HTR-8/SVneo (cell line): ENCODE measurements around the gene DLGAP3.
A peak's percentile ranks its signal among the peaks of the same experiment; 100 is the strongest.
"Not testable (repeated sequence)": the region's sequence is repeated elsewhere in the genome, so short reads cannot be mapped to it uniquely, and the experiment has no call there.

Experiments used
- DNase-seq: peaks from one replicate; pipeline ENCODE4 v3.0.0; 2011; ENCODE audit warnings: low spot score, mixed read lengths; ENCODE audit not compliant: insufficient read length
- FAIRE-seq: peaks from 2 replicates; lab custom pipeline; 2011; peaks lifted over from hg19 to GRCh38; lab: Jason Lieb, UNC

DLGAP3 gene

DNA sequence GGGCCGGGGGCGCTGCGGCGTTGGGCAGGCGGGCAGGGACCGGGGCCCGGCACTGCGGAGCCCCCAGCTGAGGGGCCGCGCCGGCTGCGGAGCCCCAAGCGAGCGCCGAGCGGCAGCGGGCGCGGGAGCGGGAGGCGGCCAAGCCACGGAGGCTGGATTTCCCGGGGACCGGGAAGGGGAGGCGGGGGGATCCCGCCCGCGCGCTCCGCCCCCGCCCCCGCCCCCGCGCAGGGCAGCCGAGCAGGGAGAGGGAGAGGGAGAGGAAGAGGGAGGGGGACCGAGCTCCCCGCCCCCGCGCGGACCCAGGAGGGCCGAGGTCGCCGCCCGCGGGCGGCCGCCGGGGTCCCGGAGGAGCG lies at the start of gene DLGAP3:
Gene DLGAP3, minus strand, starts transcription at position 154 of the 356 bp plus-strand sequence. CDS start 24,267 bp downstream, outside the sequence.
- no peak for FAIRE-seq
- DNase-seq: no peak

GRCh38 chr1:34978921-34979320 lies 49.5 kb upstream of the DLGAP3 start:
- DNase-seq (no peak), FAIRE-seq (no peak)

- no peak for DNase-seq
- FAIRE-seq: no peak
These were observed 48.4 kb upstream of the DLGAP3 start for GRCh38 chr1:34977858-34978257.

GRCh38 chr1:34977210-34977471 lies 47.7 kb upstream of the DLGAP3 start:
- DNase-seq (no peak), FAIRE-seq (no peak)

DNA sequence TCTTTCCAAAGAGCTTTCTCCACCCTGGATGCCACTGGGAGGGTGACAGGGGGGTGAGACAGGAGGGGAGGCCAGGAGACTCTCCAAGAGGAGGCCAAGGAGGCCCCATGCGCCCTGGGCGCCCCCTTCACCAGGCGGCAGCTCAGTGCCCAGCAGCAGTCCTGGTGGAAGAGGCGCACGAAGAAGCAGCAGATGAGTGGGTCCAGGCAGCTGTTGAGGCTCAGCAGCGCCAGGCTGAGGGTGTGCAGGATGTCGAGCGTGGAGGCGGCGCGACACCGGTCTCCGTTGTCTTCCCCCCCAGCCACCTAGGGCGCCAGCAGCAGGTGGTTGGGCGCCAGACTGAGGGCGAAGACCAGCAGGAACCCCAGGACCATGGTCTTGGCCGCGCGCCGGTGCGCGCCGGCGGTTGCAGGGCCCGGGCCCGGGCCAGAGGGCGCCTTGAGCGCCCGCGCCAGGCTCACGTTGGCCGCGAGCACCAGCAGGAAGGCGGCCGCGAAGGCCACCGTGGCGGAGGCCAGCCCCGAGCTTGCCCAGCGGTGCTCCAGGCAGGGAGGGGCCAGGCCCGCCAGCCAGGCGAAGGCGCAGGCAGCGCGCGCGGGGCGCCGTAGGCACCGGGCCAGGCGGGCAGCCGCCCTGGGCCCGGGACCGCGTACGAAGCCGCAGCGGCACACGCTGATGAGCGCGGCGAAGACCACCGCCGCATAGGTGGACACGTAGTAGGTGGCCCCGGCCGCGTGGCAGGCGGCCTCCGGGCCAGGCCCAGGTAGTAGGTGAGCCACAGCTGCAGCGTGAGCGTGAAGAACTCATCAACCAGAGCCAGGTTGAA lies 47.1 kb upstream of the DLGAP3 start:
- DNase-seq (no peak), FAIRE-seq (no peak)

GRCh38 chr1:34975771-34976170 lies 46.3 kb upstream of the DLGAP3 start:
- DNase-seq (no peak), FAIRE-seq (no peak)

DNA sequence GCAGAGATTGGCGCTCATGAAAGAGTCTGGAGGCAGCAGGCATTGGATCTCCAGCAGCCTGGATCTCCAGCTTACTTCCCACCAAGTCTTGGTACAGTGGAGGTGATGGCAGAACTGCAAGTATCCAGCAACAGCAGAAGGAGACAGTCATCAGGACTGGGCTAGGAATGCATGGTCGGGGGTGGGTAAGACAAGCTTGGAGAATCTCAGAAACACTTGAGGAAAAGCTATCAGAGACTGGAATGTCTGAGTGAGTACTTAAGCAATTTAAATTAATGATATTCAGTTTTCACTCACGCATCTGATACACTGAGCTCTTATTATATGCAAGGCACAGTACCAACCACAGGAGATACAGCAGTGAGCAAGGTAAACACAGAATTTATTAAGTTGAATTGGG lies 45.9 kb upstream of the DLGAP3 start:
- FAIRE-seq (no peak), DNase-seq (no peak)

DNA sequence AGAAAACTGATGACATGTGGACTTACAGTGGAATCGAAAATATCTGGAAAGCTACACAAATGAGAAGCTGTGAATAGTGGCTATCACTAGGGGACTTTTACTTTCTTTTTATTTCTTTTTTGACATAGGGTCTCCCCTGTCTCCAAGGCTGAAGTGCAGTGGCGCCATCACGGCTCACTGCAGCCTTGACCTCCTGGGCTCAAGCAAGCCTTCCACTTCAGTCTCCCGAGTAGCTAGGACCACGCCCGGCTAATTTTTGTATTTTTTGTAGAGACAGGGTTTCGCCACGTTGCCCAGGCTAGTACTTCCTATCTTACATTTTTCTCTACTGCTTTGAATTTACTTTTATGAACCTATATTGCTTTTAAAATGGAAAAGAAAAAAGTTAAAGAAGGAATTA lies 45.2 kb upstream of the DLGAP3 start:
- FAIRE-seq (no peak), DNase-seq (no peak)

DNA sequence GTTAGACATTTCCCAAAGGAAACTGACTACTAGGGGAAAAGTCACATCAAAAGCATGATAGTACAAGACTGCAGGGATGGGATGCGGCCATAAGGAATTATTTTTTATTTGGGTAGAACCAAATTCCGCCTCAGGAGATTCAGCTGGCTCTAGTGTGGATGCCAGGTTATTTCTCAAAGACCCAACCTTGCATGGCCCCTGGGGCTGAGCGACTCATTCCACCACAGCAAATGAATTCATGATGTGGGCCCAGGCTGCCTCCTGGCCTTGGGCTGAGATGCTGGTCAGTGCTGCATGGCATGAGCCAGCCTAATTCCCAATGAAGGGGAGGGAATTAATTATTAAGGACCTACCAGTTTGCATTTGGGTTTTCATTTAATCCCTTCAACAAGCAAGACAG lies 43.9 kb upstream of the DLGAP3 start:
- DNase-seq: no peak
- FAIRE-seq: no peak

DNA sequence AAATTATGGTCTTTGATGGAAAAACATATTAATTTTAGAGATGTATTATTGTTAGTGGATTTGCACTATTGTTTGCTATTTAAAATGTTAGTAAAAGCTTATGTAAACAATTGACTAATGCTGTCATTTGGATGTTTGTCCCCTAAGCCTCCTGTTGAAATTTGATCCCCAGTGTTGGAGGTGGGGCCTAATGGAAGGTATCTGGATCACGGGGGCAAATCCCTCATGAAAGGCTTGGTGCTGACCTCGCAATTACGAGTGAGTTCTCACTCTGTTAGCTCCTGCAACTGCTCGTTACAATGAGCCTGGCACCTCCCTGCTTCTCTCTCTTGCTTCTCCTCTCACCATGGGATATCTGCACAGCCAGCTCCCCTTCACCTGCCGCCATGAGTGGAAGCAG lies 41.4 kb upstream of the DLGAP3 start:
- FAIRE-seq (no peak), DNase-seq (no peak)

GRCh38 chr1:34970220-34970735 lies 40.8 kb upstream of the DLGAP3 start:
- FAIRE-seq (no peak), DNase-seq (no peak)

- DNase-seq, FAIRE-seq: not testable (repeated sequence)
These were observed 38.8 kb upstream of the DLGAP3 start for GRCh38 chr1:34968297-34968696.

DNA sequence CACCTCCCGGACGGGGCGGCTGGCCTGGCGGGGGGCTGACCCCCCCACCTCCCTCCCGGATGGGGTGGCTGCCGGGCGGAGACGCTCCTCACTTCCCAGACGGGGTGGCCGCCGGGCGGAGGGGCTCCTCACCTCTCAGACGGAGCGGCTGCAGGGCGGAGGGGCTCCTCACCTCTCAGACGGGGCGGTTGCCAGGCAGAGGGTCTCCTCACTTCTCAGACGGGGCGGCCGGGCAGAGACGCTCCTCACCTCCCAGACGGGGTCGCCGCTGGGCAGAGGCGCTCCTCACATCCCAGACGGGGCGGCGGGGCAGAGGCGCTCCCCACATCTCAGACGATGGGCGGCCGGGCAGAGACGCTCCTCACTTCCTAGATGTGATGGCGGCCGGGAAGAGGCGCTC lies 38.2 kb upstream of the DLGAP3 start:
- FAIRE-seq, DNase-seq: not testable (repeated sequence)

- FAIRE-seq: no peak
- DNase-seq: no peak
These were observed 36.1 kb upstream of the DLGAP3 start for GRCh38 chr1:34965597-34965996.

DNA sequence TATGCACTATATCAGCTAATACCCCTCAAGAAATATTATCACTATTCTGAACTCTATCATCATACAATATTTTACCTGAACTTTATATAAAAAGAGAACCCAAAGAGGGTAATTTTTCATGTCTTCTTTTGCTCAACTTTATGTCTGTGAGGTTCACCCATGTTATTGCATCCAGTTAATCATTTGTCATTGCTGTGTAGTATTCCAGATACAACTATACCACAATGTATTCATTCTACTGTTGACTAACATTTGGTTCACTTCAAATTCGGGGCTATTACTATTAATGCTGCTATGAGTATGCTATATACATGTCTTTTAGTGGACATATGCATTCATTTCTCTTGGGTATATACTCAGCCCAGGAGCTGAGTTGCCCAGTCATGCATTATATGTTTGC lies 21.0 kb upstream of the DLGAP3 start:
- FAIRE-seq (no peak), DNase-seq (no peak)

DNA sequence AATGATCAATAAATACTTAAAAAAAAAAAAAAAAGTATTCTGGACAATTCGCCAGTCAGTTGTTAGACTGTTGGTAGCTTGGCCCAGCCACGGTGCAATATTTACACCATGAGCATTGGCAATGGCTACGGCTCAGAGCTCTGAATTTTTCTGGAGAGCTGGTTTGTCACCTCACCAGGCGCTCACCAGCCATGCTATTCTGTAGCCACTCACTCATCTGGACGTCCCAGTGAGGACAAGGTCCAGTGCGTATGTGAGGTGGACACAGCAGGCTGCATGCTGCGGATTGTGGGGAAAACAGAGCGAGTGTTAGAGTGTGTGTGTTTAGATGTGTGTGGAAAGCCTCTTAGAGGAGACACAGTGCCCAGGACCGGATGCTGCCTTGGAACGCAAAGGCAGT lies 19.3 kb upstream of the DLGAP3 start:
- FAIRE-seq: peak; percentile 49
- DNase-seq: not testable (repeated sequence)

DNA sequence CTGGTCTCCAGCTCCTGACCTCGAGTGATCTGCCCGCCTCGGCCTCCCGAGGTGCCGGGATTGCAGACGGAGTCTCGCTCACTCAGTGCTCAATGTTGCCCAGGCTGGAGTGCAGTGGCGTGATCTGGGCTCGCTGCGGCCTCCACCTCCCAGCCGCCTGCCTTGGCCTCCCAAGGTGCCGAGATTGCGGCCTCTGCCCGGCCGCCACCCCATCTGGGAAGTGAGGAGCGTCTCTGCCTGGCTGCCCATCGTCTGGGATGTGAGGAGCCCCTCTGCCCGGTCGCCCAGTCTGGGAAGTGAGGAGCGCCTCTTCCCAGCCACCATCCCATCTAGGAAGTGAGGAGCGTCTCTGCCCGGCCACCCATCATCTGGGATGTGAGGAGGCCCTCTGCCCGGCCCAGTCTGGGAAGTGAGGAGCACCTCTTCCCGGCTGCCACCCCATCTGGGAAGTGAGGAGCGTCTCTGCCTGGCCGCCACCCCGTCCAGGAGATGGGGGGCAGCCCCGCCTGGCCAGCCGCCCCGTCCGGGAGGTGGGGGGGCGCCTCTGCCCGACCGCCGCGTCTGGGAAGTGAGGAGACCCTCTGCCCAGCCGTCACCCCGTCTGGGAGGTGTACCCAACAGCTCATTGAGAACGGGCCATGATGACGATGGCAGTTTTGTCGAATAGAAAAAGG lies 18.3 kb upstream of the DLGAP3 start:
- not testable (repeated sequence) for FAIRE-seq, DNase-seq

DNA sequence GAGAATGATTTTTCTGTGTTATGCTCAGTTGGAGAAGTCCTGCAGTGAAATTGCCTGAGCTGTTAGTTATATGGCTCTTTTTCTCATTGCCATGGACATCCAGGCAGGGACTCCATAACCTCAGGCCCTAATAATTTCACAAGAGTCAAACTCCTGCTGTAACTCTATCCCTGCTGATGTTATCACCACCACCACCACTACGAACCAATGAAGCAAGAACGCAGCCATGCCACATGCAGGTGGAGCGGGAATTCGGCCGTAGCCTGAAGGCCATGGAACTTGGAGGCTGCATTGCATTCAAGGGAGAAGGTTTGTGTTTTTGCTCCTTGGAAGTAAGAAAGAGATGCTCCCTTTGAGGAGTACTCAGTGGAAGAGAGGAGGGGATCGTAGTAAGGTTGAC lies 16.8 kb upstream of the DLGAP3 start:
- DNase-seq (no peak), FAIRE-seq (no peak)

- FAIRE-seq, DNase-seq: not testable (repeated sequence)
These were observed 12.3 kb upstream of the DLGAP3 start for GRCh38 chr1:34941798-34942197.

- no peak for FAIRE-seq
- no peak for DNase-seq
These were observed 1.2 kb upstream of the DLGAP3 start for GRCh38 chr1:34930702-34931071.

GRCh38 chr1:34929853-34930701 lies 627 bp upstream of the DLGAP3 start:
- no peak for FAIRE-seq

More at GRCh38 chr1:34929853-34930701, 627 bp upstream of the DLGAP3 start:
- DNase-seq: no peak
